Sigmoid colon (tissue), 4 donors: Measurements from ENCODE around the gene MTA1.

Source experiments
- CTCF ChIP-seq, 4 experiments: fragments of 450-650 bp in 3 of 4; fragments of 200-600 bp in 1 of 4; IDR thresholded peaks; one replicate each; pipeline ENCODE4 v1.5.1; 2016 to 2019; ENCODE audit warnings: antibody characterized with exemption in 4 of 4, mild to moderate bottlenecking in 3 of 4, moderate library complexity in 2 of 4
- EP300 ChIP-seq, 4 donors: sonication (generic); formaldehyde crosslinking; IDR thresholded peaks; one replicate each; pipeline ENCODE4 v1.6.1; 2017; ENCODE audit warnings: antibody characterized with exemption in 4 of 4
- POLR2A ChIP-seq, 2 donors: fragments of 450-650 bp; IDR thresholded peaks; one replicate each; pipeline ENCODE4 v1.6.1; 2016; ENCODE audit warnings: antibody characterized with exemption in 2 of 2, mild to moderate bottlenecking in 2 of 2, moderate library complexity in 2 of 2
- POLR2AphosphoS5 ChIP-seq, 4 donors: sonication (generic); formaldehyde crosslinking; IDR thresholded peaks; one replicate each; pipeline ENCODE4 v1.6.1; 2017; ENCODE audit warnings: antibody characterized with exemption in 4 of 4

DNA sequence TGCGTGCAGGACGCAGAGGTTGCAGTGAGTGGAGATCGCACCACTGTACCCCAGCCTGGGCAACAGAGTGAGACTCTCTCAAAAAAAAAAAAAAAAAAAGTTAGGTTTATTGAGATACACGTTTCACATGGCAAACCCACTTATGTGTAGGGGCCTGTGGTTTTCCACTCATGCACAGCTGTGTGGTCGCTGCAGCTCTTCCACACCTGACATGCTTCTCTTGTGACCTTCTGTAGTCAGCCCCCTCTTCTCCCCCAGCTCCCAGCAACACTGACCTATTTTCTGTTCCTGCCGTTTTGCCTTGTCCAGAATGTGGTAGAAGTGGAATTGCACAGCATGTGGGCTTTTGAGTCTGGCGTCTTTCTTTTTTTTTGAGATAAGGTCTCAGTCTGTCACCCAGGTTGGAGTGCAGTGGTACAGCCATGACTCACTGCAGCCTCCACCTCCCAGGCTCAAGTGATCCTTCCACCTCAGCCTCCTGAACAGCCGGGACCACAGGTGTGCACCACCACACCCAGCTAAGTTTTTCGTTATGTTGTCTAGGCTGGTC is 8.4 kb downstream of the MTA1 start:
- TF ChIP-seq POLR2A (IDR thresholded peaks at IDR 0.05), result no peak
- no peak for TF ChIP-seq CTCF (IDR thresholded peaks at IDR 0.05)
- TF ChIP-seq EP300 (IDR thresholded peaks at IDR 0.05), result no peak
- no peak for TF ChIP-seq POLR2AphosphoS5 (IDR thresholded peaks at IDR 0.05)
